HG02973 (cell line): ENCODE data around the gene BOC.

ENCODE experiments used
- ATAC-seq: cut with Tn5 transposase; IDR thresholded peaks from one replicate; pipeline ENCODE4 v1.9.1; 2021; ENCODE audit warnings: moderate library complexity; ENCODE audit not compliant: unreplicated experiment

The BOC gene

GRCh38 chr3:113283306-113283705 is 71.9 kb downstream of the BOC start:
- ATAC-seq: no peak

- ATAC-seq: no peak
Measured at GRCh38 chr3:113284453-113285050, 73.2 kb downstream of the BOC start.

GRCh38 chr3:113285226-113285625 is 73.9 kb downstream of the BOC start:
- ATAC-seq: no peak

- ATAC-seq: no peak
Measured at GRCh38 chr3:113285741-113286140, 74.4 kb downstream of the BOC start.

GRCh38 chr3:113286524-113286923 is 75.2 kb downstream of the BOC start:
- no peak for ATAC-seq

GRCh38 chr3:113287111-113287802 is 75.9 kb downstream of the BOC start:
- no peak for ATAC-seq

- ATAC-seq: no peak
Measured at GRCh38 chr3:113287803-113288648, 76.7 kb downstream of the BOC start.

GRCh38 chr3:113288881-113289280 is 77.5 kb downstream of the BOC start:
- no peak for ATAC-seq

GRCh38 chr3:113291572-113291971 is 80.2 kb downstream of the BOC start:
- ATAC-seq: no peak

- no peak for ATAC-seq
Measured at GRCh38 chr3:113292933-113293332, 81.6 kb downstream of the BOC start.

GRCh38 chr3:113293348-113293747 is 82.0 kb downstream of the BOC start:
- ATAC-seq: no peak

- no peak for ATAC-seq
Measured at GRCh38 chr3:113295463-113295862, 84.1 kb downstream of the BOC start.

- no peak for ATAC-seq
Measured at GRCh38 chr3:113297287-113297686, 85.9 kb downstream of the BOC start.

- ATAC-seq: no peak
Measured at GRCh38 chr3:113297841-113298240, 86.5 kb downstream of the BOC start.

- no peak for ATAC-seq
Measured at GRCh38 chr3:113300596-113300995, 89.2 kb downstream of the BOC start.

GRCh38 chr3:113304102-113304501 is 92.7 kb downstream of the BOC start:
- ATAC-seq: no peak

GRCh38 chr3:113304856-113305540 is 93.6 kb downstream of the BOC start:
- no peak for ATAC-seq

GRCh38 chr3:113310960-113311359 is 99.6 kb downstream of the BOC start:
- no peak for ATAC-seq

- ATAC-seq: no peak
Measured at GRCh38 chr3:113312416-113312815, 101.1 kb downstream of the BOC start.

- ATAC-seq: no peak
Measured at GRCh38 chr3:113314923-113315322, 103.6 kb downstream of the BOC start.

- no peak for ATAC-seq
Measured at GRCh38 chr3:113329757-113330156, 118.4 kb downstream of the BOC start.
